Fibroblast of skin of left quadriceps (primary cell): ENCODE results near the gene LRRC51.
"Not testable (repeated sequence)": the region's sequence is repeated elsewhere in the genome, so short reads cannot be mapped to it uniquely, and the experiment has no call there.

Source experiments
- DNase-seq, 2 experiments: peaks; one replicate each; pipeline ENCODE4 v3.0.0-alpha.2; 2013; ENCODE audit warnings: low read depth in 2 of 2

The LRRC51 gene

GRCh38 chr11:72111300-72112142 is 30.9 kb downstream of the LRRC51 start:
- DNase-seq = no peak

- DNase-seq = peak; percentile 100
These were observed 31.7 kb downstream of the LRRC51 start, which contains the start of gene ANAPC15 for GRCh38 chr11:72112143-72112977. Gene ANAPC15 (minus strand): TSS chr11:72112695. CDS start chr11:72111276, 1,419 bp downstream.

- DNase-seq = no peak
These were observed 32.5 kb downstream of the LRRC51 start for GRCh38 chr11:72112978-72113808.

GRCh38 chr11:72114570-72114969 is 33.9 kb downstream of the LRRC51 start:
- DNase-seq = no peak

GRCh38 chr11:72116019-72116755 is 35.5 kb downstream of the LRRC51 start:
- no peak for DNase-seq

GRCh38 chr11:72119198-72119597 is 38.5 kb downstream of the LRRC51 start:
- DNase-seq = no peak

- no peak for DNase-seq
These were observed 40.3 kb downstream of the LRRC51 start for GRCh38 chr11:72120930-72121329.

- DNase-seq = no peak
These were observed 42.0 kb downstream of the LRRC51 start for GRCh38 chr11:72122607-72123006.

GRCh38 chr11:72123117-72123653 is 42.5 kb downstream of the LRRC51 start:
- DNase-seq = no peak

GRCh38 chr11:72124046-72124445 is 43.4 kb downstream of the LRRC51 start:
- DNase-seq = no peak

- DNase-seq = no peak
These were observed 45.3 kb downstream of the LRRC51 start for GRCh38 chr11:72125956-72126355.

GRCh38 chr11:72127923-72128322 is 47.3 kb downstream of the LRRC51 start:
- no peak for DNase-seq

- DNase-seq = no peak
These were observed 48.7 kb downstream of the LRRC51 start for GRCh38 chr11:72129381-72129780.

- no peak for DNase-seq
These were observed 52.0 kb downstream of the LRRC51 start for GRCh38 chr11:72132646-72133045.

GRCh38 chr11:72135473-72135872 is 54.8 kb downstream of the LRRC51 start, which contains the start of gene FOLR3:
Gene FOLR3 (plus strand): TSS chr11:72135725. CDS start chr11:72135953, 228 bp downstream.
- DNase-seq = not testable (repeated sequence)

- no peak for DNase-seq
These were observed 55.4 kb downstream of the LRRC51 start for GRCh38 chr11:72135891-72136683.

GRCh38 chr11:72136684-72137262 is 56.1 kb downstream of the LRRC51 start:
- no peak for DNase-seq

GRCh38 chr11:72138821-72139390 is 58.3 kb downstream of the LRRC51 start:
- no peak for DNase-seq

- DNase-seq = no peak
These were observed 58.9 kb downstream of the LRRC51 start for GRCh38 chr11:72139500-72139899.
